Myocyte (in vitro differentiated cells): ENCODE measurements around the gene PTPRO. TPM values are rescaled to one million over a fixed set of nuclear protein-coding genes. Genes with fewer than 3 reads are reported as not detected.

Source experiments
- DNase-seq: peaks from one replicate; pipeline ENCODE4 v3.0.0-alpha.2; 2012; ENCODE audit warnings: low read depth
- total RNA-seq: library from RNA; depleted of rRNA; stranded (reverse); fragments of >200 nt; gene quantifications from 2 replicates; pipeline ENCODE4 v1.2.3, GENCODE V29; 2014

The PTPRO gene
- total RNA-seq, 1 donor from 2014 or later, result 0.70 TPM

DNA sequence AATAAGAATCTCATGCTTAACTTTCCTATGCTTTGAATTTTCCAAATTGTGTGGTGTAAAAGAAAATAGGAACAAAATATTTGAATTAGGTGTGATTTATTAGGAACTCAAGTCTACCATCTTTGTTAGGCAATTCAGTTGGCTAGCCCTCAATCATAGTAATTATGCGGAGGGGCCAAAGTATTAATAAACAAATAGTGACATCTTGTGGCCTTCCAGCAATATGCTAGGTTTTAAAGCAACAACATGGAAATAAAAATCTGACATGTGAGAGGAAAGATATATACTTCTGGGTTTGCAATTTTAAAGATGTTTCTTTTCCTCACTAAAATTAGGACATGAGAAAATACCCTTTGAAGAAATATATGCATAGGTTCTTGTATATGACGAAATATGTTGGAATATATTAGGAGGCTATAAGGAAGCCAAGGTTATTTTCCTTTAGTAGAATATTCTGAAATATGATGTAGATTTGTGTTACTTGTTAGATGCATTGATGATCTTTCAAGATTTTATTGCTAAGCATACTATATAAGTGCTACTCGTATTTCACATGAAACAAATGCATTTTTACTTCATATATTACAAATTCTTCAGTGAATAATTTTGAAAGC is 200.4 kb downstream of the PTPRO start:
- peak; percentile 63 for DNase-seq

DNA sequence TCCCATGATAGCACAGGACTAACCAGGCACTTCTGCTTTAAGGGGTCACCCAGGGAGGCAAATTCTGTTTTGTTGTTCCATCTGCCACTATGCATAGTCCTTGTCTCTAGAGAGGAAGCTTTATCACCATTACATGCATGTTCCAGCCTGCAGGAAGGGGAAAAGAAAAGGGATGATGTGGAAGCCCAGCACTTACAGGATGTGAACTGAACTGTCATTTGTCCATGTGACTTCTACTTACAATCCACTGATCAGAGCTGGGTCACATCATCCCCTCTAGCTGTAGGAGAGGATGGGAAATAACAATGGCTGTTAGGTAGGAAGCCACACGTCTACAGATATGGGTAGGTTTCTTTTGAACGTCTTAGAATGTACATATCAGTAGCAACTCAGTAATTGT is 203.1 kb downstream of the PTPRO start:
- DNase-seq, result no peak

DNA sequence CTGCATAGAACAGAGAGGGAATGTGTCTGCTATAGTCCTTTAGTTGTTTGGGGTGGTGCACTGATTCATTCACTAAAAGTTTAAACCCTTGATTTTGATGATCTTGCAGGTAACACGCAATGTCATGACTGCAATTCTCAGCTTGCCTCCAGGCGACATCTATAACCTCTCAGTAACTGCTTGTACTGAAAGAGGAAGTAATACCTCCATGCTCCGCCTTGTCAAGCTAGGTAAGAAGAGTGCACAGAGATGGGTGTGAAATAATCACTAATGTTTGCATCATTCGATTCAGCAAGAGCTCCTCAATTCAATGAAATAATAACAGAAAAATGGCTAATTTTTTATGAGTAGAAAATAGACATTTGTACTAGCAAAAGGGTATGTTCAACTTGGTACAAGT is 203.7 kb downstream of the PTPRO start:
- no peak for DNase-seq

DNA sequence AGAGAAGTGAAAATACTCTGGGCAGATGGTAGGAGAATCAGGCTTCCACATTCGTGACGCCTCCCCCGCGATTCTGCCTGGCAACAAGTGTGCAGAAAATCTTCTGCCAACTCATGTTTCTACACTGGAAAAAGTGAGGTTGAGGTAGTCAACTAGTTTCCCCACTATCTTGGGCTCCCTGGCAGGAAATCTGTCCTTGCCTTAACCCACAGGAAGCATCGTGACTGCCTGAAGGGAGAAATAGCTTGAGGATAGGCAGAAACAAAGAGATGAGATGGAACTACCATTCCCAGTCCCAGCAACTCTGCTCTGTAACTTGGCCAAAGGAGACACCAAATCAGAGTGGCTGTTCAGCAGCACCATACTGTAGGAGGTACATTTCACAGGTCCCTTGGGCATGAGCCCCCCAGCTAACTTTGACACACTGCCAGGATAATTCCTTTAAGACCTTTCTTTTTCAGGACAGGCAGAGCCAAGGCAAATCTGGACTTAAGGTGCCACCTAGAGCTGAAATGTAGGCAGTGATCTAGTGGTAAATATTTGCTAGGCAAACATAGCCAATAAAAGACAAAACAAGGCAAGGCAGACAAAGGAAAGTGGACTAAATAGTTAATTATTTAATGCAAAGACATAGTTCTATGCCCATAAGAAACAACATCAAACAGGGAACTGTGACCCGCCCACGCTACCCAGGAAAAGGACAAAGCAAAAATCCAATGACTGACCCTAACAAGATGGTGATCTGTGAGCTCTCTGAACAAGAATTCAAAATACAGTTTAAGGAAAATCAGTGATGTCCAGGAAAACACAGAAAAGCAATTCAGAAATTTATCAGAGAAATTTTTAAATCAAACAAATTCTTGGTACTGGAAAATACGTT is 205.1 kb downstream of the PTPRO start:
- DNase-seq, result no peak

DNA sequence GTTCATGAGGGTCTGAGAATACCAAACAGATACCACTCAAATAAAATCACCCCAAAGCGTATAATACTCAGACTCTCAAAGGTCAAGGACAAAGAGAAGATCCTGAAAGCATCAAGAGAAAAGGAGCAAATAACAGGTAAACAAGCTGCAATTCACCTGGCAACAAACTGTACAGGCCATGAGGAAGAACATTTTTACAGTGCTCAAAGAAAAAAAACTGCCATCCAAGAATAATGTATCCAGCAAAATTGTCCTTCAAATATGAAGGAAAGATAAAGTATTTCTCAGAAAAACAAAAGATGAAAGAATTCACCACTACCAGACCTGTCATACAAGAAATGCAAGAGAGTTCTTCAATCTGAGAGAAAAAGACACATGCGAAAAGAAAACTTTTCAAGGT is 206.4 kb downstream of the PTPRO start:
- DNase-seq, result no peak

DNA sequence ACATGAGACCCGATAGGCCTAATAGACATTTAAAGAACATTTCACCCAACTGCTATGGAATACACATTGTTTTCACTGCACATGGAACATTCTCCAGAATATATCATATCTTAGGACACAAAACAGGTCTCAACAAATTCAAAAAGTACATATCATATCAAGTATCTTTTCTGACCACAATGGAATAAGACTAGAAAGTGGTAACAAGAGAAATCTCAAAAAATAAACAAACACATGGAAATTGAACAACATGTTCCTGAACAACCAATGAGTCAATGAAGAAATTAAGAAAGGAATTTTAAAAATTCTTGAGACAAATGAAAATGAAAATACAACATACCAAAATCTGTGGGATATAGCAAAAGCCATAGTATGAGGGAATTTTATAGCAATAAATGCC is 208.1 kb downstream of the PTPRO start:
- DNase-seq, result no peak

DNA sequence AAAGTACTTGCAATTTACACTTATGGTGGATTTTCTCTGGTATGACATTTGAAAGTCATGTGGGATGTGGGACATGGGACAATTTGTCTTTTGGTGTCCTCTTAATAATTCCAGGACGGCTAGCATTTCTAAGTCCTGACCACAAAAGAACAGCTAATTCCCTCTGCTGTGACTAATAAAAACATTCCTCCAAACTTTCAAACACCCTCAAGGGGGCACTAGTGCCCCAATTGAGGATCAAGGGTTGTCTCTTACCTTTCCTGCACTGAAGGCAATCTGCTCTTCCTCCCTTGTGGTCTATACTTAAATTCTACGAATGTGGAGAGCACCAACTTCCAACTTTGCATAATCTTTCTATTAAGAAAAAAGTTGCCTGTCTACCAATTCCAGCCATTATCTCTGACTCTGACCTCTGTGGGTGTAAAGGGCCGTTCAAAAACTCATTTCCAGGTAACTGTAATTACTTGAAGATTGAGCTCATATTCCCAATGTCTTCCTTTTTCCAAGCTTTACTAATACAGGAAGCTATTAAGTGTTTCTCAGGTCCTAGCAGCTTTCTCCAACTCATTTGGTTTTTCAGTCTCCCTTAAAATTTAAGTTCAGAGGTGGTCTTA is 210.2 kb downstream of the PTPRO start:
- DNase-seq, result peak; percentile 88

DNA sequence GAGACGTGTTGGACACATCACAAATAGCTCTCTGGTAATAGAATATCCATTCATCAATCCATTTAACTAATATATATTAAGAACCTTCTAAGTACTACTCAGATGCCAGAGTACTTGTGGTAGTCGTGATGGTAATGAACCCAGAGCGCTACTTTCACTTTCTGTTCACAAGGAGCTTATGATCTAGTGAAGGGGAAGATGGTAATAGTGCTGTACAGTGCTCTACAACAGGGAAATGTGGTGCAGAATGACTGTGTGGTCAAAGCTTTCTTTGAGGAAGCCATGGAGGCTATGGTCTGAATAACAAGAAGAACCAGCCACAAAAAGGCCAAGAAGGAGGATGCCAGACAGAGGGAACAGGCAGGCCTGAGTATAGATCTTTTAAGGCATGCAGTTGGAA is 212.0 kb downstream of the PTPRO start:
- peak; percentile 56 for DNase-seq

DNA sequence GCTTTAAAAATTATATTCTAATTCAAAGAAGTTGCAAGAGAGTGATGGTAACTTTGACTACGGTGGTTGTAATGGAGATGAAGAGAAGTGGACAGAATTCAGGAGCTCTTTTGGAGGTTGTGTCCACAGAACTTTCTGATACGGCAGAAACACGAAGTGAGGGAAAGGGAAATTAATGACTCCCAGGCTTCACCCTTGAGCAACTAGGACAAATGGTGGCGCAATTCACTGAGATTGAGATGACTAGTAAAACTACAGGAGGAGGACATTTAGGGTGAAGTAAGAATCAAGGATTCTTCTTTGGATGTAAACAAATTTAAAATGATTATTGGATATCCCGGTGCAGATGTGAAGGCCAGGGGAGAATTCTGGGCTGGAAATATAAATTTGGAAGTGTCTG is 212.6 kb downstream of the PTPRO start:
- peak; percentile 28 for DNase-seq

DNA sequence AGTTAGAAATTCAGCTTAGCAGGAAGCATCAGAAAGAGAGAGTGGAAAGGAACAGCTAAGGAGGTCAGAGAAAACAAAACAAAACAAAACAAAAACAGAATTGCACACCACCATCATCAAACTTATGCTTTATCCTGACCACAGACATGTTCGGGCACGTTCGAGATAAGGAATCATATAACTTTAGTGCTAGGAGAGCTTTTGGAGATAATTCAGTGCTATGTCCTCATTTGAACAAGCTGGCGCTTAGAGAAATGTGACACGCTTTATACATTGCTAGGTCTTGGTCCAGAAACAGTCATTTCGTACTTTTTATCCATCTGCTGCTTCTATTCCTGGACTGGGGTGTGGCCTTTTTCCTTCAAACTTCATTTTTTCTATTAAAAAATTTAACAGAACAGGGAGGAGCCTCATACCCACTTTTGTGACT is 213.1 kb downstream of the PTPRO start:
- peak; percentile 24 for DNase-seq

DNA sequence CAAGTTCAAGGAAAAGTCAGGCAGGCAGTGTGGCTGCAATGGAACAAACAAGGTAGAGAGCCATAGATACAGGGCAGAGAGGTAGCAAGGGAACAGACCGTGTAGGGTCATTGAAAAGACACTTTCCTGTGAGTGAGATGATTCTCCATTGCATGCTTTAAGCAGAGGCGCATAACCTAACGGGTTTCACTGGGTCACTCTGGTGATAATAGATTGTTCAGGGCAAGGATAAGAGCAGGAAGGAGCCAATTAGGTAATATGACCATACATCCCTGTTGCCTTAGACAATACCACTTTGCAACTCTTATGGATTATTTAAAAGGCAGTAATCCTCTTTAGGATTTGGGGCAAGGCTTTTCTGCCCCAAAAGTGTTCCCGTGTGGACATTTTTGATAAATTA is 214.1 kb downstream of the PTPRO start:
- DNase-seq, result no peak

DNA sequence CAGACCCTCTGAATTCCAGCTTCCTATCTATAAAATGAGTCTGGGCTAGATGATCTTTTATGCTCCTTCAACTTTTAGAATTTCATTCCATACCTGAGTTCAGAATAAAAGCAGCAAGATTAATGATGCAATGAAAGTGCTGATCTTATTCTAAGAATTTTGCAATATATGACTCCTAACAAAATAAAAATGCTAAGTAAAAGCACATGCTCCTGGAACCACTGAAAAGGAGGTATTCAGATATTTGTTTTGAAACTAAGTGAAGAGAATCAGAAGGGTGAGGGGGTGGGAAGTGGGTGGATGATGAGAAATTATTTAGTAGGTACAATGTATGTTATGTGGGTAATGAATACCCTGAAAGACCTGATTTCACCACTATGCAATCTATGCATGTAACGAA is 216.6 kb downstream of the PTPRO start:
- no peak for DNase-seq

DNA sequence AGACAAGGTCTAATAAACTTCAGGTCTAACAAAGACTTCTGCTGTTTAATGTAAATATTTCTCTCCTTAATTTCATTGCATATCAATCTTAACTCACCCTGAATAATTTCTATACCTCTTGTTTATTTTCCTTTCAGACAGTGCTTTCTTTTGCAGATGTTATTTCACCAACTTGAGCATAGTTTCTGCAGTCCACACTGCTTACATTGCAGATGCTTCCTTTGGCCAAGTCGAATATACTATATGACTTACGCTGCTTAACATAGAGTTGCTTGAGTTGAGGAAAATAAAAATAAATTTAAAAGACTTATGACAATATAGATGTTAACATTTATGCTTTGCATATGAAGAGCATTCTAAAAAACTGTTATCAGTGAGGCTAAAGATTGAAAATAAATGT is 217.7 kb downstream of the PTPRO start:
- DNase-seq, result no peak

DNA sequence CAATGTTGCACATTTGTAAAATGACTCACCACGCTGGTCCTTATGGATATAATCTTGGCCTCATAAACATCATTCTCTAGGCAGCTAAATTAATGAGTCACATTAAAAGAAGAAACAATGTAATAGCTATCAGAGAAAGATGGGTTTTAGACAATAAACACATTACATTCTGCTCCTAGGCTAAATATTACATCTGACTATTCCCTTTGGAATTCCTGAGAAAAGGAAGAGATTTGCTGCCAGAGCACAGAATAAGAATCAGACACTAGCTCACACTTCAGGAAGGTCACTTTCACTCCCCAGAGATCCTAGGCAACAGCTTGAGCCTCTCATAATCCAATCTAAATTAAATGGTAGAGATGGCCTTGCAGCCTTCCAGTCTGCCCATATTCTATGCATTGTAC is 218.2 kb downstream of the PTPRO start:
- DNase-seq, result peak; percentile 54

DNA sequence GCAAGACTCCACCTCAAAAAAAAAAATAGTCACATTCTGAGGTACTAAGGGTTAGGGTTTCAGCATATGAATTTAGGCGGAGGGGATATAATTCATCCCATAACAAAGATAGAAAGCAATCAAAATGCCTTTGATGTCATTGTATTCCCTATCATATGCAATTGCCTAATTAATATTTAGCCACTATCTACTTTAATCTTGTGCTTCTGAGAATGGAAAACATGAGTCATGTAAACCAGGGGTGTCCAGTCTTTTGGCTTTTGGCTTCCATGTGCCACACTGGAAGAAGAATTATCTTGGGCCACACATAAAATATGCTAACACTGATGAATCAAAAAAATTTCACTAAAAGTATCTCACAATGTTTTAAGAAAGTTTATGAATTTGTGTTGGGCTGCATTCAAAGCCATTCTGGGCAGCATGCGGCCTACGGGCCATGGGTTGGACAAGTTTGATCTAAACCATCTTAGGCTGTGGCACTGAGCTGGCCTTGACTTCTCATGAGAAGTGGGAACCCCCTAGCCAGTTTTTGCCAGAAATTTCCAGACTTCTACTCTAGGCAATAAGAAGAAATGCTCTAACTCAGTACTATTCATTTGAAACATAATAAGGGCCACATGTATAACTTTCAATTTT is 219.8 kb downstream of the PTPRO start:
- peak; percentile 24 for DNase-seq

DNA sequence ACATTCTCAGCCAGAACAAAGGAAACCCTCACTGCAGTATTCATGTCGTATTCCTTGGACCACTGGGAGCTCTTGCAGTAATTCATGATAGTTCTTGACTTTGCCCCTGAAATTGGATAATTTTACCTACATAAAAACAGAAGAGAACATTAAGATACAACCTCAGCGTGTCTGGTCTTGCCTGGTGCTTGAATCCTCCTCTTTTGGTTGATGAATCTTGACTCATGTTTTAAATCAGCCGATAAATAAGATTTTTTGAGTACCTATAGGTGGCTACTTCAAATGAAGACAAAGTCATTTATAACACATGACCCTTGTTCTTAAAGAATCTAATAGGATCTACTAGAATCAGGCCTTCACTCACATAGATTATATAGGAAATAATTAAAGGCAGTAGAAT is 221.0 kb downstream of the PTPRO start:
- no peak for DNase-seq

DNA sequence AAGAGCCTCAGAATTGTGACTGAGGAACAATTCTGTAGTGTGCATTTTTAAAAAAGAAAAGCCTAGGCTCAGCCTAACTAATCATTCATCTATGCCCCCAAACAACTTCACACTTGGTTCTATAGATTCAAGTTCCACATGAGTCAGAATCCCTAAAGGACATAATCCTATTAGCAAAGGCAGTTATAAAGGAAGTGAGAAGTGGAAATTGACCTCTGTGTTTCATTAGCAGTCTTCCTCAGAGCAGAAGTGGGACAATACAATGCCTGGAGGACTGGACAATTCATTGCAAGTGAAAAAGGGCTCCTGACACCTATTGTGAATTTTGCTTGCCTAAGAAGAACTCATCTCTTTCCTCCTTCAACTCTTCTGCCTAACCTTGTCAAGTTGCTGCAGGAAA is 222.3 kb downstream of the PTPRO start:
- no peak for DNase-seq

DNA sequence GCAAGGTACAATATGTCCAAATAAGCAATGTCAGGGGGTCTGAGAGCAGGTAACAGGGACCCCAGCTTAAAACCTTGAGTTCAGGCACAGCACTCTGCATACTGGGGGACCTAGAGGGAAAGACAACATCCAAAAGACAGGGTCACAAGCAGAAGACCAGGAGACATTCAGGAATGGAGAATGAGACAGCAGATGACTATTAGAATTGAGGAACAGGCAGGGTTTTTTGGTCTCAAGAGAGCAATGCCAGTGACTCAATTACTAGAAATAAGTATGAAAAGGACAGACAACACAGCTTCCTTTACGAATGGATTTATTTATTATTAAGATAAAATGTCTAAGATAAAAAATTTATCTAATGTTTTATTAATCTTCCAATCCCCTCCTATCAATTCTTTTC is 223.0 kb downstream of the PTPRO start:
- DNase-seq, result no peak

DNA sequence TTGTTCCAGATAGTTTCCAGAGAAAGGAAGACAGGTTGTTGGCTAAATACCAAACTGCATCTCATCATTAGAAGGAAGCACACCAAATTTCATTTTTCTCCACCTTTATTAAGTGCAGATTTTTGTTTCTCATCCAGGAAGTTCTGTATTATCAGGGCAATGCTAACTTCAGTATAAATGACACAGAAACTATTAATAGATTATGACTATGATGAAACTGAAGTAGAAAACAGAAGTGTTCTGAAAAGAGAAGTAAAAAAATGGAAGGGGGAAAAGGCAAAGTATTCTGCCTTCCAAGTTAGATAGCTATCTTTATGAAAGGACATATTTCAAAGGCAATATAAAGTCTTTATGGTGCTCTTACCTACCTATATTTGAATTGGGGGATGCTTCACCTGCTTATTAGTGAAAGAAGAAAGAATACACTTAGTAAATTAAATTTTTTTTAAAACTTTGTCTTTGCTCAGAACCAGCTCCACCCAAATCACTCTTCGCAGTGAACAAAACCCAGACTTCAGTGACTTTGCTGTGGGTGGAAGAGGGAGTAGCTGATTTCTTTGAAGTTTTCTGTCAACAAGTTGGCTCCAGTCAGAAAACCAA is 223.9 kb downstream of the PTPRO start:
- DNase-seq, result peak; percentile 23

DNA sequence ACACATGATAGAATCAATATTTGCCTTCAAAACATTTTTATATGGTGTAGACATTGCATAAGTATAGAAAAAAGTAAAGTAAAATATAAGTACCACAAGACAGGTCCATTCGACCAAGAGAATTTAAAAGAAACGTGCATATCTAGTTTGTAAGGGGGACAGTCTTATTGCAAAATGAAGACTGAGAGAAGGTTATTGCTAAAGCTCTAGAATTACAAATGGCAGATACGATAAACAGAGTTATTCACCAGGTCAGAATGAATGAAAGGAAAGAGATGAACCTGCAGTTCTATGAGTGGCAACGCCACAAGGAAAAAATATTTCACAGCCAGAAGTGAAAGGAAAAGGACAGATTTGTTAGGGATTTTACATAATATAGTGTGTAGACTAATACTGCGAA is 224.8 kb downstream of the PTPRO start:
- DNase-seq, result no peak

DNA sequence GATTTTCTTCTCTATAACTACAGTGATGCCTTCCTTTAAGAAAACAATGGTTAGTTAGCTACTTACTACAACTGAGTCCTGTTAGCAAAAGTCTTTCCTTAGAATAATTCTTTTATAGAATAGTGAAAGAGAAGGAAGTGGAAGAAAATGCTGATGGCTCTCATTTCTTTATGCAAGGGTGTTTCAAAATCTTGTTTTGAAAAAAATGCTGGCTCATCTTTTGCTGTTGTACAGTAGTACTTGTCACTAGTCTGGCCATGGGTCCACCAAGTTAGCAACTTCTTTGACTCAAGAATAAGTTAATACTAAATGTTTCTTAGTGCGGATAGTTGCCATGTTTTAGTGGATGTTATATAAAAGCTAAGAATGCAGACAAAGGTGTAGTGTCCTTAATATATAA is 225.4 kb downstream of the PTPRO start:
- DNase-seq, result no peak

DNA sequence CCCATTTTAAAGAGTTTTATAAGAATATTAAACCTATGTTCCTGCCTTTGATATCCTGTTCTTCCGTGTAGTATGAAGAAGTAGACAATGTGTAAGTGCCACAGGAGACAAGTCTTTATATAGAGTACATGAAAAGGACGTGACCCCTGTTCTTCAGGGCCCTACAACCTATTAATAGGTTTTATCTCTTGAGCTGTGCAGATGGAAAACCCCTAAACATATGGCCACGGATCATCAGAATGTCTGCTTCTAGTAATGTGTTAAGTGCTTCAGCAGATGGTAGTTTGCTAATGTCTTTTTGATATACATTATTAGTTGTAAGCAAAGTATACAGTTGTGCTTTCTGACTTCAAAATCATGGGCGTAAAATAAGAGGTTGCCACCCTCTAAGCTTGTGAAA is 228.5 kb downstream of the PTPRO start:
- DNase-seq, result no peak
